Kidney epithelial cell (primary cell): ENCODE measurements around the gene NEK8. TPM values are rescaled to one million over a fixed set of nuclear protein-coding genes. Genes with fewer than 3 reads are reported as not detected.
"Not testable (repeated sequence)": the region's sequence is repeated elsewhere in the genome, so short reads cannot be mapped to it uniquely, and the experiment has no call there.

Experiments used
- DNase-seq: peaks from one replicate; pipeline ENCODE4 v3.0.0-alpha.2; 2010; ENCODE audit warnings: low read depth
- H3K27me3 ChIP-seq: 2 replicates; pipeline ENCODE4 v1.6.0; 2011; ENCODE audit warnings: low read length; ENCODE audit not compliant: control insufficient read depth, insufficient read depth
- H3K36me3 ChIP-seq: 2 replicates; pipeline ENCODE4 v1.5.1; 2011; ENCODE audit warnings: low read length; ENCODE audit not compliant: control insufficient read depth, insufficient read depth
- H3K4me3 ChIP-seq: 2 replicates; pipeline ENCODE4 v1.5.1; 2011; ENCODE audit warnings: low read depth, mild to moderate bottlenecking, control low read depth, low read length
- CTCF ChIP-seq: IDR thresholded peaks from 2 replicates; pipeline ENCODE4 v1.5.1; 2011; ENCODE audit warnings: mild to moderate bottlenecking, moderate library complexity, low read length, control low read depth, inconsistent platforms; ENCODE audit not compliant: insufficient read depth, poor library complexity, severe bottlenecking
- total RNA-seq: library from RNA; depleted of rRNA; stranded (reverse); fragments of >200 nt; gene quantifications from 2 replicates; pipeline ENCODE4 v1.2.3, GENCODE V29; 2015

Gene NEK8
- total RNA-seq, 1 donor from 2014 or later = 4.3 TPM

- H3K27me3 ChIP-seq = no peaks in the 10 kb centered on the region
- no peak for DNase-seq
- TF ChIP-seq CTCF = no peak
- no peak overlapping the region for H3K4me3 ChIP-seq
- no peaks in the 10 kb centered on the region for H3K36me3 ChIP-seq
Measured at GRCh38 chr17:28734712-28735241, 6.2 kb downstream of the NEK8 start.

DNA sequence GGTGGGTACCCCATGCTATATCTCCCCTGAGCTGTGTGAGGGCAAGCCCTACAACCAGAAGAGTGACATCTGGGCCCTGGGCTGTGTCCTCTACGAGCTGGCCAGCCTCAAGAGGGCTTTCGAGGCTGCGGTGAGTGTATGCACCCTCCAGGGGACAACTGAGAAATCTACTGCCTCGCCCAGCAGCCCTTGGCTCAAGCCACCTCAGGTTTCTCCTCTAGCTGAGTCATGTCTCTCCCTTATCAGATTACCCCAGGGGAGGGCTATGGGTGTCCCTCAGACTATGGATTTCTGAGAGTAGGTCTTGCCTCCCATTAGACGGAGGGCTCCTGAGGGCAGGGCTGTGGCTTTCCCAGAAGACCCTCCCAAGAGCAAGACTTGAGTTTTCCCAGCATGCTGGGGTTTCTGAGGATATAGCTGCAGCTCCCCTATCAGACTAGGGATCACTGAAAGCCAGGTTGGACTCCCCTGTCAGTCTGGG is 6.7 kb downstream of the NEK8 start:
- no peak for DNase-seq
- no peaks in the 10 kb centered on the region for H3K36me3 ChIP-seq
- TF ChIP-seq CTCF = no peak

DNA sequence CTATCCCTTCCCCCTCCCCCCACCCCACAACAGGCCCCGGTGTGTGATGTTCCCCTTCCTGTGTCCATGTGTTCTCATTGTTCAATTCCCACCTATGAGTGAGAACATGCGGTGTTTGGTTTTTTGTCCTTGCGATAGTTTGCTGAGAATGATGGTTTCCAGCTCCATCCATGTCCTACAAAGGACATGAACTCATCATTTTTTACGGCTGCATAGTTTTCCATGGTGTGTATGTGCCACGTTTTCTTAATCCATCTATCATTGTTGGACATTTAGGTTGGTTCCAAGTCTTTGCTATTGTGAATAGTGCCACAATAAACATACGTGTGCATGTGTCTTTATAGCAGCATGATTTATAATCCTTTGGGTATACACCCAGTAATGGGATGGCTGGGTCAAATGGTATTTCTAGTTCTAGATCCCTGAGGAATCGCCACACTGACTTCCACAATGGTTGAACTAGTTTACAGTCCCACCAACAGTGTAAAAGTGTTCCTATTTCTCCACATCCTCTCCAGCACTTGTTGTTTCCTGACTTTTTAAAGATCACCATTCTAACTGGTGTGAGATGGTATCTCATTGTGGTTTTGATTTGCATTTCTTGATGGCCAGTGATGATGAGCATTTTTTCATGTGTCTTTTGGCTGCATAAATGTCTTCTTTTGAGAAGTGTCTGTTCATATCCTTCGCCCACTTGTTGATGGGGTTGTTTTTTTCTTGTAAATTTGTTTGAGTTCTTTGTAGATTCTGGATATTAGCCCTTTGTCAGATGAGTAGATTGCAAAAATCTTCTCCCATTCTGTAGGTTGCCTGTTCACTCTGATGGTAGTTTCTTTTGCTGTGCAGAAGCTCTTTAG is 7.6 kb downstream of the NEK8 start:
- H3K36me3 ChIP-seq, H3K27me3 ChIP-seq, DNase-seq, H3K4me3 ChIP-seq: not testable (repeated sequence)

More for the DNA sequence above, 6.7 kb downstream of the NEK8 start:
- Histone ChIP-seq H3K4me3 (no peak overlapping the region), H3K27me3 (no peaks in the 10 kb centered on the region)

- Histone ChIP-seq H3K4me3 (no peak overlapping the region), H3K36me3 (no peaks in the 10 kb centered on the region), H3K27me3 (no peaks in the 10 kb centered on the region)
- TF ChIP-seq CTCF = no peak
- no peak for DNase-seq
Measured at GRCh38 chr17:28737316-28737715, 8.7 kb downstream of the NEK8 start.

GRCh38 chr17:28737770-28738679 is 9.4 kb downstream of the NEK8 start:
- no peak for TF ChIP-seq CTCF

More at GRCh38 chr17:28737770-28738679, 9.4 kb downstream of the NEK8 start:
- H3K4me3 ChIP-seq = no peak overlapping the region
- H3K27me3 ChIP-seq = no peaks in the 10 kb centered on the region
- DNase-seq = no peak
- H3K36me3 ChIP-seq = no peaks in the 10 kb centered on the region
